ENCODE measurements around the gene EFNB2. TPM values are rescaled to one million over a fixed set of nuclear protein-coding genes. Genes with fewer than 3 reads are reported as not detected.

The EFNB2 gene
- total and polyA plus RNA-seq, 9 of the 15 experiments (the other 6 are each of a cell fraction or from before 2014, with no cell fraction given), result 0.01 to 0.29 (median 0.18) TPM

DNA sequence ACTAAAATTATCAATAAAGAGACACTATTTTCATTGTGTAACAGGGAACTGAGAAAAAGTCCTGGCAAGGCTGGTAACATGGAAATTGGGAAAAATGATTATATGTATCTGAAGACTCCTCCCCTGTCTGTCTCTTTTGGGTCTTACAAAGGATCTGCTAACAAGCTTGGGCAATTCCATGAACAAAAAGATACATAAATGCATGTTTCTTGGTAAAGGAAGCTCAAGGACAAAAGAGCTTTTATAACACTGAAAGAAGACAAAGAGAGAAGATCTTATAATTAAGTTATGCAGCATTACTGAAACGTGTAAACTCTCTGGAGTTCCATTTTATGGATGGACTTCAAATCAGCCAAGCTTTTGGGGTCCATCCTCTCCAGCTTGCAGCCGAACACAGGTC lies 29.2 kb downstream of the EFNB2 start (continued):
- no peak for TF ChIP-seq USF1 (CRISPR knock-in tag; IDR thresholded peaks at IDR 0.05)
- TF ChIP-seq CXXC5 (CRISPR knock-in tag; IDR thresholded peaks at IDR 0.05), result no peak
- no peak for TF ChIP-seq PREB (CRISPR knock-in tag; IDR thresholded peaks at IDR 0.05)
- no peak for TF ChIP-seq FOXA3 (CRISPR knock-in tag; conservative IDR thresholded peaks at IDR 0.05 in 1 of 2, IDR thresholded peaks at IDR 0.05 in 1 of 2)
- TF ChIP-seq ADNP (tag; IDR thresholded peaks at IDR 0.05), result no peak
- no peak for TF ChIP-seq PTBP1 (IDR thresholded peaks at IDR 0.05; ENCODE audit: low read depth, low read length)

DNA sequence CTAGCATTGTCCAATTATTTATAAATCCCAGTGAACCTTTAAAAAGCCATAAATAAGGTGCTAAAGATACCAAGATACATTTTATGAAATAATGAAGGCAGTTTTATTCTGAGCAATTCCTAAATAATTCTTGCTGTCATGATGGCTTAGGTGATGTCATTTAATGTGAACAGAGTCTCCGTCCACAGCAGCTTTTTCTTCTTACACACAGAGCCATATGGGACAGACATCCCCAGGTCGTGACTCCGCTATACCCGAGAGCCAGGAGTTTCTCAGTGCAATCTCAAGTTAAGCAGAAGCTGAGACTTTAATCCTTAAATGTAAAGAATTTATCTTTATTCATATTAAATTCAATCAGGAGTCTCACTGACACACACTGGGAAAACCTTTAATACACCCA lies 29.7 kb downstream of the EFNB2 start:
- CTCF ChIA-PET (ENCODE audit: low intra/inter-chr PET ratio), result no interaction called here
- intact Hi-C loops (cut with micrococcal nuclease), result no loop called here
- H3K27ac ChIP-seq (ENCODE audit: extremely low read depth, low read depth, low read length), result no peak overlapping the region
- TF ChIP-seq GATAD2A (IDR thresholded peaks at IDR 0.05), result no peak
- TF ChIP-seq MAFK (IDR thresholded peaks at IDR 0.05; ENCODE audit: low read length), result no peak
- no peak for TF ChIP-seq ZBTB11 (CRISPR knock-in tag; IDR thresholded peaks at IDR 0.05)
- no peak for TF ChIP-seq ZNF695 (CRISPR knock-in tag; IDR thresholded peaks at IDR 0.05)
- TF ChIP-seq, protein P1, sequence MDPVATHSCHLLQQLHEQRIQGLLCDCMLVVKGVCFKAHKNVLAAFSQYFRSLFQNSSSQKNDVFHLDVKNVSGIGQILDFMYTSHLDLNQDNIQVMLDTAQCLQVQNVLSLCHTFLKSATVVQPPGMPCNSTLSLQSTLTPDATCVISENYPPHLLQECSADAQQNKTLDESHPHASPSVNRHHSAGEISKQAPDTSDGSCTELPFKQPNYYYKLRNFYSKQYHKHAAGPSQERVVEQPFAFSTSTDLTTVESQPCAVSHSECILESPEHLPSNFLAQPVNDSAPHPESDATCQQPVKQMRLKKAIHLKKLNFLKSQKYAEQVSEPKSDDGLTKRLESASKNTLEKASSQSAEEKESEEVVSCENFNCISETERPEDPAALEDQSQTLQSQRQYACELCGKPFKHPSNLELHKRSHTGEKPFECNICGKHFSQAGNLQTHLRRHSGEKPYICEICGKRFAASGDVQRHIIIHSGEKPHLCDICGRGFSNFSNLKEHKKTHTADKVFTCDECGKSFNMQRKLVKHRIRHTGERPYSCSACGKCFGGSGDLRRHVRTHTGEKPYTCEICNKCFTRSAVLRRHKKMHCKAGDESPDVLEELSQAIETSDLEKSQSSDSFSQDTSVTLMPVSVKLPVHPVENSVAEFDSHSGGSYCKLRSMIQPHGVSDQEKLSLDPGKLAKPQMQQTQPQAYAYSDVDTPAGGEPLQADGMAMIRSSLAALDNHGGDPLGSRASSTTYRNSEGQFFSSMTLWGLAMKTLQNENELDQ (CRISPR knock-in tag; IDR thresholded peaks at IDR 0.05; ENCODE audit: borderline replicate concordance), result no peak
- no peak for TF ChIP-seq FOXA3 (CRISPR knock-in tag; conservative IDR thresholded peaks at IDR 0.05 in 1 of 2, IDR thresholded peaks at IDR 0.05 in 1 of 2)
- TF ChIP-seq MYNN (IDR thresholded peaks at IDR 0.05), result no peak
- TF ChIP-seq MYNN (CRISPR knock-in tag; IDR thresholded peaks at IDR 0.05), result no peak
- TF ChIP-seq PHF8 (IDR thresholded peaks at IDR 0.05; ENCODE audit: borderline replicate concordance, low read length), result no peak

More for the DNA sequence above, 29.7 kb downstream of the EFNB2 start:
- Histone ChIP-seq H3K9me1 (ENCODE audit: control insufficient read depth, insufficient read depth, low read length) (no peaks in the 10 kb centered on the region), H3K4me1 (replicated peaks in 1 of 2; ENCODE audit: control insufficient read depth in 2 of 2, insufficient read depth in 2 of 2, low read length in 2 of 2) (peaks cover 0 to 3% of the 10 kb centered on the region in 2 experiments; a peak in 3 of 5 replicates), H3K36me3 (ENCODE audit: control insufficient read depth, insufficient read depth, low read length) (no peaks in the 10 kb centered on the region), H4K20me1 (replicated peaks; ENCODE audit: control insufficient read depth, insufficient read depth, low read length) (no peaks in the 10 kb centered on the region), H3K9ac (ENCODE audit: insufficient read depth in 1 of 2, low read depth in 2 of 2, low read length in 2 of 2) (no peak overlapping the region), H3K9me3 (replicated peaks; ENCODE audit: control insufficient read depth, insufficient read depth, low read depth, low read length) (no peaks in the 10 kb centered on the region), H3K4me2 (ENCODE audit: insufficient read depth, low read length) (no peak overlapping the region), H3K79me2 (ENCODE audit: control insufficient read depth, insufficient read depth, low read length) (no peaks in the 10 kb centered on the region), H3K4me3 (no peak overlapping the region), H3K27me3 (ENCODE audit: control insufficient read depth in 2 of 2, insufficient read depth in 2 of 2, low read length in 2 of 2) (no peaks in the 10 kb centered on the region), H2AFZ (ENCODE audit: low read depth, low read length) (no peak overlapping the region)
- in situ Hi-C loops (cut with MboI), result no loop called here
- FAIRE-seq (no peak), DNase-seq (ENCODE audit: extremely low read depth in 1 of 4, low spot score in 3 of 4) (no peak), ATAC-seq (no peak)
- 24% methylated on average over 4 of the region's 4 CpGs for WGBS (ENCODE audit: insufficient coverage, low coverage, missing lambda C conversion rate)
- POLR2A ChIA-PET, result no interaction called here
- no TSS peak for BruUV-seq (replicated peaks)

Data from K562 (cell line).